Eye (tissue), 1 donor: ENCODE measurements around the gene ADAMTS10.
"Not testable (repeated sequence)": the region's sequence is repeated elsewhere in the genome, so short reads cannot be mapped to it uniquely, and the experiment has no call there.

ENCODE experiments used
- DNase-seq: peaks from one replicate; pipeline ENCODE4 v3.0.0-alpha.2; 2015

ADAMTS10 gene

GRCh38 chr19:8622886-8623285 lies 12.4 kb upstream of the ADAMTS10 start:
- DNase-seq: not testable (repeated sequence)

- no peak for DNase-seq
Observed at GRCh38 chr19:8618751-8619150, 8.2 kb upstream of the ADAMTS10 start.

- no peak for DNase-seq
Observed at GRCh38 chr19:8617984-8618383, 7.5 kb upstream of the ADAMTS10 start.

GRCh38 chr19:8617325-8617724 lies 6.8 kb upstream of the ADAMTS10 start:
- not testable (repeated sequence) for DNase-seq

GRCh38 chr19:8616861-8617260 lies 6.3 kb upstream of the ADAMTS10 start:
- DNase-seq: no peak

- peak; percentile 84 for DNase-seq
Observed at GRCh38 chr19:8615813-8616596, 5.5 kb upstream of the ADAMTS10 start.

- DNase-seq: no peak
Observed at GRCh38 chr19:8615024-8615423, 4.5 kb upstream of the ADAMTS10 start.

- no peak for DNase-seq
Observed at GRCh38 chr19:8614455-8614854, 3.9 kb upstream of the ADAMTS10 start.

- DNase-seq: no peak
Observed at GRCh38 chr19:8612807-8613171, 2.3 kb upstream of the ADAMTS10 start.

- peak; percentile 52 for DNase-seq
Observed at GRCh38 chr19:8611877-8612806, 1.6 kb upstream of the ADAMTS10 start.

GRCh38 chr19:8611391-8611876 lies 919 bp upstream of the ADAMTS10 start:
- DNase-seq: peak; percentile 61

- peak; percentile 78 for DNase-seq
Observed at GRCh38 chr19:8610936-8611300, 403 bp upstream of the ADAMTS10 start.

- peak; percentile 87 for DNase-seq
Observed at GRCh38 chr19:8609279-8610040, 1.1 kb downstream of the ADAMTS10 start.

GRCh38 chr19:8608941-8609278 lies 1.6 kb downstream of the ADAMTS10 start:
- DNase-seq: no peak

- DNase-seq: no peak
Observed at GRCh38 chr19:8607386-8607785, 3.1 kb downstream of the ADAMTS10 start.

- DNase-seq: no peak
Observed at GRCh38 chr19:8605514-8605913, 5.0 kb downstream of the ADAMTS10 start.

- no peak for DNase-seq
Observed at GRCh38 chr19:8601796-8602195, 8.7 kb downstream of the ADAMTS10 start.

GRCh38 chr19:8600816-8601215 lies 9.7 kb downstream of the ADAMTS10 start:
- no peak for DNase-seq

GRCh38 chr19:8600064-8600463 lies 10.5 kb downstream of the ADAMTS10 start:
- DNase-seq: no peak

- DNase-seq: no peak
Observed at GRCh38 chr19:8596168-8596567, 14.3 kb downstream of the ADAMTS10 start.

GRCh38 chr19:8595651-8596050 lies 14.9 kb downstream of the ADAMTS10 start:
- no peak for DNase-seq

- DNase-seq: no peak
Observed at GRCh38 chr19:8593931-8594330, 16.6 kb downstream of the ADAMTS10 start.
